HG03457 (cell line): Measurements from ENCODE around the gene PSMB9.
"Not testable (repeated sequence)": the region's sequence is repeated elsewhere in the genome, so short reads cannot be mapped to it uniquely, and the experiment has no call there.

ENCODE experiments used
- ATAC-seq: cut with Tn5 transposase; IDR thresholded peaks from one replicate; pipeline ENCODE4 v1.9.1; 2021; ENCODE audit warnings: moderate number of reproducible peaks; ENCODE audit not compliant: unreplicated experiment

The PSMB9 gene

GRCh38 chr6:32857156-32857891, 3.3 kb downstream of the PSMB9 start:
- ATAC-seq: no peak

- ATAC-seq: no peak
Measured at GRCh38 chr6:32858194-32858593, 4.2 kb downstream of the PSMB9 start.

- ATAC-seq: no peak
Measured at GRCh38 chr6:32860674-32861073, 6.7 kb downstream of the PSMB9 start.

GRCh38 chr6:32862725-32863124, 8.7 kb downstream of the PSMB9 start:
- no peak for ATAC-seq

- ATAC-seq: no peak
Measured at GRCh38 chr6:32865724-32866443, 11.9 kb downstream of the PSMB9 start.

- ATAC-seq: no peak
Measured at GRCh38 chr6:32867022-32867477, 13.1 kb downstream of the PSMB9 start.

GRCh38 chr6:32867554-32868256, 13.7 kb downstream of the PSMB9 start:
- no peak for ATAC-seq

- ATAC-seq: no peak
Measured at GRCh38 chr6:32868257-32868788, 14.3 kb downstream of the PSMB9 start.

DNA sequence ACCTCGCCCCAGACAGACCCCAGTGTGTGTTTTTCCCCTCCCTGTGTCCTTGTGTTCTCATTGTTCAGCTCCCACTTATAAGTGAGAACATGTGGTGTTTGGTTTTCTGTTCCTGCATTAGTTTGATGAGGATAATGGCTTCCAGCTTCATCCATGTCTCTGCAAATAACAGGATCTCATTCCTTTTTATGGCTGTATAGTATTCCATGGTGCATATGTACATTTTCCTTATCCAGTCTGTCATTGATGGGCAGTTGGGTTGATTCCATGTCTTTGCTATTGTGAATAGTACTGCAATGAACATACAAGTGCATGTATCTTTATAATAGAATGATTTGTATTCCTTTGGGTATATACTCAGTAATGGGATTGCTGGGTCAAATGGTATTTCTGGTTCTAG, 20.0 kb downstream of the PSMB9 start:
- ATAC-seq: not testable (repeated sequence)

GRCh38 chr6:32876603-32877002, 22.6 kb downstream of the PSMB9 start:
- ATAC-seq: no peak

GRCh38 chr6:32879691-32880090, 25.7 kb downstream of the PSMB9 start:
- ATAC-seq: no peak

GRCh38 chr6:32880962-32881361, 27.0 kb downstream of the PSMB9 start:
- ATAC-seq: not testable (repeated sequence)

DNA sequence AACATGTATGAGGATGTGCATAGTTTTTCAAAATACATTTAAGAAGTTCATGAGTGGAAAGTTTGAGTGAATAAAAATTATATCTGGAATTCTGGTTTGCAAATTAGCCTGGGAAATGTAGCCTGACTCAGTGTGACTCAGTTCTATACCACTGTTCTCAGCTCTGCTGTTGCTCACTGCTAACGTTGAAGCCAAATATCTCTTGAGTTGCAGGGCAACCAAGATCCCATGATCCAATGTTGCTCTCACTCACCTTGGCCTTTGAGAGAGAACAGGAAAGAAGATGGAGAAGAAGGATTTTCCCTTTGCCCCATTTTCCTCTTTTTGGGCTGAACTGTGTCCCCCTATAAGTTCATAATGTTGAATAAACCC, 28.9 kb downstream of the PSMB9 start:
- no peak for ATAC-seq

GRCh38 chr6:32883789-32884188, 29.8 kb downstream of the PSMB9 start:
- ATAC-seq: no peak

DNA sequence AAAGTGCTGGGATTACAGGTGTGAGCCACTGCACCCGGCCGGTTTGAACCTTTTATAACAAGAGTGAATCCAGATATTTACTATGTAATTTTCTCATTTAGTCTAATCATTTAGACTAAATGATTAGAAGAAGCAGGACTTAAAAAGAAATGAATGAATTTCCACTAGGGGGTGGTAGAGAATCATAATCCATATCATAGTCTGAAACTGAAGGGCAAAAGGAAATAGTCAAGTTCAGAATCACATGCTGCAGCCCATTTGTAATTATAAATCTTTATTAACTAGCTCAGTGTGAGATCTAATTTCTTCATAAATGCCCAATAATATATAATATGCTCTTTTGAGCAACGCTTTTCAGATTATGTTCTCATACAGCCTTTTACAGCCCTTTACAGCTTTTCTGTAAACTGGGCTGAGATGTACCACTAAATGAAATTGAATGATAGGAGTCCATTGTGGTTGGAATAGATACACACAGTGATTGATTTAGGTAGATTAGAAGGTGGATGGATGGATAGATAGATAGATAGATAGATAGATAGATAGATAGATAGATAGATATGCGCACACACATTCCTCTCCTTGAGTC, 31.8 kb downstream of the PSMB9 start:
- no peak for ATAC-seq

- no peak for ATAC-seq
Measured at GRCh38 chr6:32886681-32887383, 32.8 kb downstream of the PSMB9 start.

DNA sequence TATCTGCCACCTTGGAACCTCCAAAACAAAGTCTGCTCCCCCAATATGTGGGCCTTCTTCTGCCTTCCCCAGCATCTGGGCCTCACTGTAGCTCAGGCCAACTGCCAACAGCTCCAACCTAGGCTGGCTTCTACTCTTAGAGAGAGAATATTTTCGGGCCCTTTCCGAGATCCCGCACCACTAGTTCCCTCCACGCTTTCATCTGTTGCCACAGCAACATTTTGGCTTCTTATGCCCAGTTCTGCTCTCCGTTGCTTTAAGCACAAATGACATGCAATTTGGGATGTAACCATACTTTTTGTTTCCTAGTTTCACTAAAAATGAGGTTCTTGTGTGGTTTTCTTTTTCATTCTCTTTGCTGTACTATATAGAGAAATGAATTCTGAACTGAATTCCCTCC, 33.6 kb downstream of the PSMB9 start:
- no peak for ATAC-seq

GRCh38 chr6:32888576-32888975, 34.6 kb downstream of the PSMB9 start:
- ATAC-seq: no peak

GRCh38 chr6:32889533-32889932, 35.5 kb downstream of the PSMB9 start:
- ATAC-seq: no peak

GRCh38 chr6:32890831-32891230, 36.8 kb downstream of the PSMB9 start:
- ATAC-seq: no peak
